Gastroesophageal sphincter (tissue), 4 donors: Measurements from ENCODE around the gene PEX1. TPM values are rescaled to one million over a fixed set of nuclear protein-coding genes. Genes with fewer than 3 reads are reported as not detected.

Source experiments
- ATAC-seq: fragments of 150-250 bp; one replicate; pipeline ENCODE4 v1.9.1; 2016; ENCODE audit warnings: mild to moderate bottlenecking, moderate library complexity
- H3K27ac ChIP-seq, 4 donors: fragments of 200-600 bp; sonication (generic) in 3 of 4; 1 replicate in 3 of 4; 2 replicates in 1 of 4; pipeline ENCODE4 v1.5.1; 2016 to 2019
- H3K27me3 ChIP-seq: fragments of 200-600 bp; sonication (generic); one replicate; pipeline ENCODE4 v1.5.1; 2019
- H3K36me3 ChIP-seq, 2 donors: fragments of 200-600 bp; sonication (generic); one replicate each; pipeline ENCODE4 v1.5.1; 2019; ENCODE audit warnings: control low read depth in 1 of 2
- H3K4me1 ChIP-seq, 3 donors: fragments of 200-600 bp; sonication (generic); 1 replicate in 2 of 3; 2 replicates in 1 of 3; pipeline ENCODE4 v1.5.1; 2016 to 2019; ENCODE audit warnings: control low read depth in 2 of 3
- H3K4me3 ChIP-seq, 2 donors: fragments of 200-600 bp; sonication (generic); one replicate each; pipeline ENCODE4 v1.5.1; 2019; ENCODE audit warnings: mild to moderate bottlenecking in 1 of 2, moderate library complexity in 1 of 2
- H3K9me3 ChIP-seq, 3 donors: fragments of 200-600 bp; sonication (generic); one replicate each; pipeline ENCODE4 v1.5.1; 2017 to 2019; ENCODE audit warnings: control low read depth in 2 of 3
- CTCF ChIP-seq, 4 experiments: fragments of 200-600 bp in 2 of 4; fragments of 450-650 bp in 2 of 4; sonication (generic) in 1 of 4; IDR thresholded peaks; one replicate each; pipeline ENCODE4 v1.5.1; 2017 to 2019; ENCODE audit warnings: antibody characterized with exemption in 4 of 4, mild to moderate bottlenecking in 2 of 4, moderate library complexity in 2 of 4
- EP300 ChIP-seq: sonication (generic); formaldehyde crosslinking; IDR thresholded peaks from one replicate; pipeline ENCODE4 v1.6.1; 2017; ENCODE audit warnings: antibody characterized with exemption, mild to moderate bottlenecking
- POLR2A ChIP-seq, 2 donors: fragments of 450-650 bp; IDR thresholded peaks; one replicate each; pipeline ENCODE4 v1.6.1; 2017; ENCODE audit warnings: antibody characterized with exemption in 2 of 2, mild to moderate bottlenecking in 2 of 2, moderate library complexity in 1 of 2
- POLR2AphosphoS5 ChIP-seq: sonication (generic); formaldehyde crosslinking; IDR thresholded peaks from one replicate; pipeline ENCODE4 v1.6.1; 2017; ENCODE audit warnings: antibody characterized with exemption
- WGBS, 2 donors: methylation state at CpG; one replicate each; pipeline ENCODE4 v1.1.5; 2018; ENCODE audit warnings: low coverage in 1 of 2; 5-methylcytosine and 5-hydroxymethylcytosine counted together
- total RNA-seq, 4 donors: library from RNA; depleted of rRNA; stranded (reverse); fragments of >200 nt; gene quantifications; one replicate each; pipeline ENCODE4 v1.1.0, GENCODE V29; 2016

Gene PEX1
- total RNA-seq, 4 donors from 2014 or later = 12.7 to 46.4 (median 18.2) TPM

GRCh38 chr7:92460109-92460508 lies 68.2 kb downstream of the PEX1 start:
- Histone ChIP-seq H3K27ac (no peak overlapping the region), H3K27me3 (no peaks in the 10 kb centered on the region), H3K9me3 (no peaks in the 10 kb centered on the region), H3K36me3 (peaks cover 6 to 64% of the 10 kb centered on the region in 2 donors), H3K4me3 (no peak overlapping the region), H3K4me1 (no peaks in the 10 kb centered on the region)
- TF ChIP-seq CTCF (IDR thresholded peaks at IDR 0.05) = no peak
- no peak for TF ChIP-seq POLR2A (IDR thresholded peaks at IDR 0.05)
- no peak for ATAC-seq
- WGBS, 2 donors = 63 to 75% methylated on average over 2 of the region's 2 CpGs

DNA sequence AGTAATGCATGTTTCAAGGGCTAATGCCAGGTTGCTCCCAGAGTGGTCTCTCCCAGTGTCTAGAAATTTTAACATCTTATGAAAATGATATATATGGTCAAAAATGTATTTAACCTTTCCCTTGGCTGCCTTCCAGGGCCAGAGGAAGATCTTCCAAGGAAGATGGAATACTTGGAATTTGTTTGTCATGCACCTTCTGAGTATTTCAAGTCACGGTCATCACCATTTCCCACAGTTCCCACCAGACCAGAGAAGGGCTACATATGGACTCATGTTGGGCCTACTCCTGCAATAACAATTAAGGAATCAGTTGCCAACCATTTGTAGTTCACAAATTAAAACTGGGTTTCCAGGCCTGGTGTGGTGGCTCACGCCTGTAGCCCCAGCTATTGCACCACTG lies 72.1 kb downstream of the PEX1 start:
- WGBS, 2 donors = 70 to 90% methylated on average over 2 of the region's 2 CpGs
- no peak for ATAC-seq
- H3K27me3 ChIP-seq = no peaks in the 10 kb centered on the region
- no peak overlapping the region for H3K4me3 ChIP-seq
- no peak overlapping the region for H3K27ac ChIP-seq
- no peaks in the 10 kb centered on the region for H3K9me3 ChIP-seq
- H3K36me3 ChIP-seq = peaks cover 8 to 78% of the 10 kb centered on the region in 2 donors
- H3K4me1 ChIP-seq = no peaks in the 10 kb centered on the region
- no peak for TF ChIP-seq EP300
- TF ChIP-seq POLR2A (IDR thresholded peaks at IDR 0.05) = no peak
- no peak for TF ChIP-seq CTCF (IDR thresholded peaks at IDR 0.05)
- TF ChIP-seq POLR2AphosphoS5 = no peak

GRCh38 chr7:92451645-92452044 lies 76.7 kb downstream of the PEX1 start:
- Histone ChIP-seq H3K36me3 (peaks cover 8 to 71% of the 10 kb centered on the region in 2 donors), H3K27ac (no peak overlapping the region), H3K9me3 (no peaks in the 10 kb centered on the region), H3K27me3 (no peaks in the 10 kb centered on the region), H3K4me3 (no peak overlapping the region), H3K4me1 (peaks cover 0 to 17% (median 5%) of the 10 kb centered on the region in 3 donors)
- no peak for ATAC-seq
- TF ChIP-seq POLR2AphosphoS5 (no peak), CTCF (IDR thresholded peaks at IDR 0.05) (no peak), POLR2A (IDR thresholded peaks at IDR 0.05) (no peak), EP300 (no peak)
- WGBS, 2 donors = 83 to 100% methylated on average over 1 of the region's 2 CpGs

GRCh38 chr7:92448205-92448747 lies 80.0 kb downstream of the PEX1 start:
- Histone ChIP-seq H3K36me3 (peaks cover 0 to 37% of the 10 kb centered on the region in 2 donors), H3K9me3 (no peaks in the 10 kb centered on the region), H3K27ac (peak overlapping the region; percentile 93 to 98 (median 96)), H3K27me3 (no peaks in the 10 kb centered on the region), H3K4me1 (peaks cover 0 to 17% (median 5%) of the 10 kb centered on the region in 3 donors), H3K4me3 (peak overlapping the region; percentile 97 to 99)
- no peak for TF ChIP-seq POLR2A (IDR thresholded peaks at IDR 0.05)
- peak in 2 of 4 experiments; percentile 31 to 41 for TF ChIP-seq CTCF (IDR thresholded peaks at IDR 0.05)
- TF ChIP-seq EP300 = no peak
- TF ChIP-seq POLR2AphosphoS5 = no peak
- ATAC-seq = peak; percentile 13
- 0 to 1% methylated on average over 10 of the region's 11 CpGs for WGBS, 2 donors
